NCI-H1417 (cell line): ENCODE data around the gene PRR5L.
"Not testable (repeated sequence)": the region's sequence is repeated elsewhere in the genome, so short reads cannot be mapped to it uniquely, and the experiment has no call there.

Experiments used
- DNase-seq, 3 experiments: peaks; one replicate each; lab custom pipeline; 2025; lab: John Stamatoyannopoulos, UW

PRR5L gene

GRCh38 chr11:36460220-36460619 is 164.1 kb downstream of the PRR5L start:
- DNase-seq: no peak

GRCh38 chr11:36462321-36462720 is 166.2 kb downstream of the PRR5L start:
- no peak for DNase-seq

DNA sequence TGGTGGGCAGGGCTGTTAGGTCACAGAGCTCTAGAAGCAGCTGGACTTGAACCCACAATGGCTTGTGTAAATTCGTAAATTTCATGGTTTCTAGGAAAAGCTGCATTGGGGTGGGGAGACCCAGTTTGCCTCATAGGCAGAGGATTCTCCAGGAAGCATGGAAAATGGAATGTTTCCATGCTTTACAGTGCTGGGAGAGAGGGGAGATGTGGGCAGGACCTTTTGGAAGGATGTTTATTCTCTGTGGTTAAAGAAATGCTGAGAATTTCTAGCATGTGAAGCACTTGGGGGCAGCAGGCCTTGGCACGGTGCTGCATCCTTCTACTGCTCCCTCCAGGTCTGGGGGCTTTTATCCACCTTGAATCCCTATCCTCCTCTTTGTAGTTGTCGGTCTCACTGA is 167.7 kb downstream of the PRR5L start:
- DNase-seq: no peak

- DNase-seq: no peak
These were observed 168.6 kb downstream of the PRR5L start for GRCh38 chr11:36464720-36465119.

DNA sequence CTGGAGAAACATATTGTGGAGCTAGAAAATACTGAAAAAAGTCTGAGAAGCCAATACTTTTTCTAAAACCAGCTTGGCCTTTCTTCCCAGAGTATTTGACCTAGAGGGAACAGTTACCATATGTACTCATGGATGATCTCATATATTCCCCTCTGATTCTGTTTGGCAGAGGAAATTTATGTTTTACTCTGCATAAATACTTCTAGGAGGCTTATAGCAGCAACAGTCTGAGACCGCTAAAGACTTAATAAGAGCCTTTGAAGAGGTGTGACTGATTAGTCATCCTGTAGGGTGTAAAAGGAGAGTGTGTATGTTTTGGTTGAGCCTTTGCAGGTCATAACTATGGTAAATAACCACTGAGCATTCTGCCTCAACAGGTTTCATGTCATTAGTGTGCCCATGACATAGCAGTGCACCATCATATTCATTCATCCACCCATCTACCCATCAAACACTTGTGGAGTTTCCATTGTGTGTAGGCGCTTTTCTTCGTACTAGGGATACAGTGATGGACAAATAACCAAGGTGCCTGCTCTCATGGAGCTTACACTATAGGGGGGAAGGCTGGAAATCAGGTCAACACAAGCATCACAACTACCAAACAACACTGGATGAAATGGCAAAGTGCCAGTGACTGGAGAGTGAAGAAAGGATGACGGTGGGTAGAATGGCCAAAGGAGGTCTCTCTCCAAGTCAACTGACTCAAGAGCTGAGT is 169.5 kb downstream of the PRR5L start:
- DNase-seq: no peak

DNA sequence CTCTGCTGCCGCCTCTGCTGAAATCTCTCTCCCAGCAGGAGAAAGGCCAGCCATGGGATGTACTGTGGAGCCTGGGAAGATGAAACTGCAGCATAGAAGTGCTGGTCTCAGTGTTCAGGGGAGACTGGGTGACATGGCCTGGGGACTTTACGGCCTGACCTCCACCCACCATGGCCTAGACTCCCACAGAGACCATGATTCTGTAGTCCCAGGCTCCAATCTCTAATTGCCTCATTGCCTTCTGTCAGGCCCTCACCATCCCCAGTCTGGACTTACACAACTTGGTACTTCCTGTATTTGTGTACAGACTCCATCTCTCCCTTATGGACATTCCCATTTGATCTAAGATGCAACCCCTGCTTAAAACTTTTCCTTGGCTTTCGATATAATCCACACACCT is 170.9 kb downstream of the PRR5L start:
- DNase-seq: no peak

GRCh38 chr11:36467916-36468315 is 171.8 kb downstream of the PRR5L start:
- DNase-seq: peak in 1 of 3 experiments; percentile 64

- DNase-seq: no peak
These were observed 173.0 kb downstream of the PRR5L start for GRCh38 chr11:36469063-36469462.

DNA sequence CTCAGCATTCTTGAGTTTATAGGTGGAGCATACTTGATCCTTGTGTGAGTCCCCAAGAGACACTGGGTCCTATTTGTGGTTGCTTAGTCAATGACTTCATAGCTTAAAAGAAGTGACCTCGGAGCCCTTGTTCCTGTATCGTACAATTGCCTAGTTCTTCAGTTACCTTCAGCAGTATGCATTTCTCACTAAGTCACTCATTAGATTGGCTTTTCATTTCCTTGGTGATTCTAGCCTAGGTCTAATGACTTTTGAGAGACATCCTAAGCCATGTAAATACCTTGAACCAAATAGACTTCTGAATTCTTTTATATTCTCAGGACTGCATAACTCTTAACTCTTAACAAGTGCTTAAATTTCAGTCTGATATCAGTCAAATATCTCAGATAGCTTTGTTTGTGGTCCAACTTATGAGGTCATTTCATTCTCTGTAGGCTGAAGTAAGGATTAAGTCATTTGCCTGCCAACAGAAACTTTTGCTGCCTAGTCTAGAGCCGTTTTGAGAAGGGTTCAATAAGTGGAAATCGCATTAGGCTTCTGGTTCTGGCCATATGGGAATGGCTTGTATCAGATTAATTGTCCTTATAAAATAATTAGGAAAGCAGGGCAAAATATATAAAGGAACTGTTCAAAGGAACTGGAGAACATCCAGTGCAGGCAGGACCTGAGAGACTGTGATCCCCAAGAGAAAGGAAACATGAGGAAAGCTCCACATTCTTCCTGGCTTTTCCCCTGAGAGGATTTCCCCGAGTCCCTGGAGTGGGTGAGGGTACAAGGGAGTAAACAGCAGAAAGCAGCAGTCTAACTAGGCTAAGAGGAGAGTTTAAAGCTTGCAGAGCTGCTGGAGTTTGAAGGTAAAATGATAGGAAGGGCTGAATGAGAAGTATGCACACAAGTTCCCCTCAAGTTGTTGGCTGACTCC is 174.1 kb downstream of the PRR5L start:
- no peak for DNase-seq

DNA sequence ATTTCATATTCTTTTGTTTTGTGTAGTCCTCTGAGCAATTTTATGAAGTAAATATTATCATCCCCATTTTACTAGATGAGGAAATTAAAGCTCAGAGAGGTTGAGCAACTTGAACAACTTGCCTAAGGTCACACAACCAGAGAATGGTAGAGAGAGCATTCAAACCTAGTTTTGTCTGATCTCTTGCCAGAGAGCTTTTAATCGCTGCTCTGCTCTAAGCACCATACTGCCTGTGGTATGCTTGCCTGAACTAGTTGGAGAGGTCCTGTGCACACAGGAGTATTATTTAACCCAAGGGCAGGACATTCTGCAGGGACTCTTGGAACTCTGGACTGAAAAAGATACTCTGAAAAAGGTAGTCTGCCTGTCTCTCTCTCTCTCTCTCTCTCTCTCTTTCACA is 175.5 kb downstream of the PRR5L start:
- no peak for DNase-seq

DNA sequence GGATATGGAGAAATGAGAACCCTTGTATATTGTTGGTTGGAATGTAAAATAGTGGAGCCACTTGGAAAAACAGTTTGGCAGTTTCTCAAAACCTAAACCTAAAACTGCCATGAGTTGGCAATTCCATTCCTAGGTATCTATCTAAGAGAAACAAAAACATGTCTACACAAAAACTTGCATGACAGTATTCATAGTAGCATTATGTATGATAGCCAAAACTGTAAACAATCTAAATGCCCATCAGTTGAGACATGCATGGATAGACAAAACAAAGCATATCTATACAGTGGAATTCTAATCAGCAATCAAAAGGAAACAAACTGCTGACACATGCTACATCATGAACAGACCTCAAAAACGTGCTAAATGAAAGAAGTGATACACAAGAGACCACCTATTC is 179.1 kb downstream of the PRR5L start:
- no peak for DNase-seq

DNA sequence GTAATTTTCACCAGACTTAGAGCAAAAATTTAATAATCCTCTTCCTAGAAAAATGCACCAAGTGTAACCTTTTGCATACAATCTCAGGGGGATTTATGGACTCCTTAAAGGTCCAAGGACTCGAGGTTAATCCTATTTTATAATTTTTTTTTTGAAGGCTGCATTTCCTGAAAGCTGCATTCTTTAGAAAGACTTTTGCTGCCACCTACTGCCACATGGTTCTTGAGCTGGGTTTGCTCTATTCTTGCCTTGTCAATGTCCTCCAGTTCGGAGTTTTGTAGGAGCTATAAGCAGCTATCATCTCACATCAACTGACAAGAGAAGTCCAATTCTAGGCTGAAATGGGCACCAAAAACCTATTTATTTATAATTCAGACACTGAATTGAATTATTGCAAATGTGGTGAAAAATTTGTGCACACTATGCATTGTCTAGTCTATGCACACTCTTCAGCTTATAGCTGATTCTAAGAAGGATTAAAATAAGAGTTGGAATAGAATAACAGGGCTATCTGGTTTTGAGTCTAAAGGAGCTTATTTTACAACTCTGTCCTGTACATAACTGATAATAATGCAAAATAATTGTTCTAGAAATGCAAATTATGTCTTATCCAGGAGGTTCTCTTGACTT is 182.7 kb downstream of the PRR5L start:
- DNase-seq: peak; percentile 25 to 82 (median 70)

GRCh38 chr11:36480833-36481232 is 184.7 kb downstream of the PRR5L start:
- no peak for DNase-seq

DNA sequence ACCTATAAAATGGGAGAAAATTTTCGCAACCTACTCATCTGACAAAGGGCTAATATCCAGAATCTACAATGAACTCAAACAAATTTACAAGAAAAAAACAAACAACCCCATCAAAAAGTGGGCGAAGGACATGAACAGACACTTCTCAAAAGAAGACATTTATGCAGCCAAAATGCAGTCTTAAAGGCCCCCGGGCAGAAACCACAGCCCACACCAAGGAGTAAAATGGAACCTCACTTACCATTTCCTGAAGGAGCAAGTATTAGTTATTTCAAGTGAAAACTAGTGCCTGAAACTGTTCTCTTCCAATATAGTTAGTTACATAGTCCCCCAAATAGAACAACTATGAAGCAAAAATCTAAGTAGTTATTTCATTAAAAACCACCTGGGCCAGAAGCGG is 187.0 kb downstream of the PRR5L start:
- not testable (repeated sequence) for DNase-seq

DNA sequence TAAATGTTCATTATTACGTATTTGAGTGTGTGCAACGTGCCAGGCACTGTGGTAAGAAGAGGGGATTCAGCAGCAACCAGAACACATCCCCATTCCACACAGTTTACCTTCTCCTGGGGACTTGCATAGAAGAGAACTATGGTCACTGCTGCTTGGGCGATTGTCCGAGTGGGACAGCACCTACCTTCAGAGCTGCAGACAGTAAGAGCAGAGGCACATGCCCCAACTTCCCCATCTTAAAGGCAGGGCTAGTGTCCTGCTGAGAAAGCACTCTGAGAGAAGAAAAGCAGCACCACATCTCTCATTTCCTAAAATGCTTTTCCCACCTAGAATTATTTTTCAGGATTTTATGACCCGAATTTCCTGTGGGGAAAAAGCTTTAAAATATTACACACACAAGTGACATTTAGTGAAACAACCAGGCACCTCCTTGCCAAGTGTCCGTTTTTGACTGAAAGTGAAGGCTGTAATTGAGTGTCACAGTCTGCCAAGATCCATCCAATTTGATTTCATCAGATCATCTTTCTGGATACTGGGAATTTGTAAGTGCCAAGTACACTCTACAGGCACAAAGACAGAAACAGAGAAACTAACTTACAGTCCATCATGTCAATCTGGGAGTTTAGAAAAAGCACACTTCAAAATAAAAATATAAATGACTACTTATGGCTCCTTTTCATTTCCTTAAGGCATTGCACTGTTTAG is 189.4 kb downstream of the PRR5L start:
- DNase-seq: no peak

GRCh38 chr11:36487619-36488018 is 191.5 kb downstream of the PRR5L start:
- DNase-seq: no peak

DNA sequence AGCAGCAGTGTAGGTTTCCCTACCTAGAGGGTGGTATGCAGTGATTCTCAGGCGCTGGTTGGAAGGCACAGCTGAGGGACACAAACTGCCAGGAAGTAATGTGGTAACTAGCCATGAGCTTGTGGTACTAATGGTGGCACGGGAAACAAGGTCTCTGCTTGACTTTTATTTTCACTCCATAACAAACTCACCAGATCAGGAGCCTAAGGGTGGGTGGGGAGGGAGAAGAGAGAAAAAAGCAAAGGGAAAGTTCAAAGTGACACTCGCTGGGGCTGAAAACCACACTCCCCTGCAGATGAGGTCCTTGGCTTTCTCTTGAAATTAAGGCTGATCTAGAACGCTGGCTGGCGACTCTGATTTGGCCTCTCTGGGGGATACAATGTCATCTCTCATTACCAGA is 192.0 kb downstream of the PRR5L start:
- DNase-seq: no peak

GRCh38 chr11:36490026-36490806 is 194.1 kb downstream of the PRR5L start:
- no peak for DNase-seq

DNA sequence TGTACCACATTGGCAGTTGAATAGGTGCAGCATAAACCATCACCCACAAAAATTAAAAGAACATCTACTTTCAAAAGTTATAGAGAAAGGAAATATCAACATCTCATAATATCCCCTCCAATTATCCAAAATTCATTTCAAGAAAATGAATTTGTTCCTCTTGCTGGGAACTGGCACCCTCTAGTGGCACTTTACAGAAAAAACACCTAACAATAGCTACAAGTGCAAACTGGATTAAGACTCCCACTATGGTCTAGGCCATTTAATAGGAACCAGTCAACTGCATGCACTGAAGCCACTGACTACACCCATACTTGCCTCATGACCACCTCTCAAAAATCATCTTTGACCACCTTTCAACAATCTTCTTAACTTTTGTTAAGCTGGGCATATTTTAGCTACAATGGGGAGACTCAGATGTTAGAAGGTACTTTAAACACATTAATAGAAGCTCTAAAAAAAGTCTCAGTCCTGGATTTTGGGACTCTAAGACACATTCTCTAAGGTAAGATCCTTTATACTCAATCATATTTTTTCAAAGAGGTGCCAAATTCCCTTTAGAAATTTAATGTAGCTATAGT is 196.7 kb downstream of the PRR5L start:
- peak; percentile 6 to 73 (median 45) for DNase-seq

GRCh38 chr11:36493332-36493731 is 197.2 kb downstream of the PRR5L start:
- no peak for DNase-seq

DNA sequence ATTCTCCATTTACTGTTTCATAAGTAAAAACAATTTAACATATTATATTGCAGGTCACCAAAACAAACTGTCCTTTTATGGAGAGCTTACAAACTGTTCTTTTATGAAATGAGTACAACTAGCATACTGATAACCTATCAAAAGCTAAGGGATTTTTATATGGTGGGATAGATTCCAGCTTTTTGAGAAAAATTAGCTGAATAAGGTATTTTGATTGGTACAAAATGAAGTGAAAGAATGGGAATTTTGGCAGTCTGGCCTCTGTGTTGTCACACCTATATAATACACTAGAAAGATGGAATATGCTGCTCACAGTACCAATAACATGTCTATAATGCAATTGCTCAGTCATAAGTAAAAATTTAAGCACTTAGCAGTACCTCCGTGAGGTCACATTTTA is 202.6 kb downstream of the PRR5L start:
- no peak for DNase-seq
